ENCODE measurements around the gene DPP3. TPM values are rescaled to one million over a fixed set of nuclear protein-coding genes. Genes with fewer than 3 reads are reported as not detected.

The DPP3 gene
- total and polyA plus RNA-seq, 2 donors (not counting 1 experiment from before 2014, with no cell fraction given): 21.5 to 40.6 TPM

DNA sequence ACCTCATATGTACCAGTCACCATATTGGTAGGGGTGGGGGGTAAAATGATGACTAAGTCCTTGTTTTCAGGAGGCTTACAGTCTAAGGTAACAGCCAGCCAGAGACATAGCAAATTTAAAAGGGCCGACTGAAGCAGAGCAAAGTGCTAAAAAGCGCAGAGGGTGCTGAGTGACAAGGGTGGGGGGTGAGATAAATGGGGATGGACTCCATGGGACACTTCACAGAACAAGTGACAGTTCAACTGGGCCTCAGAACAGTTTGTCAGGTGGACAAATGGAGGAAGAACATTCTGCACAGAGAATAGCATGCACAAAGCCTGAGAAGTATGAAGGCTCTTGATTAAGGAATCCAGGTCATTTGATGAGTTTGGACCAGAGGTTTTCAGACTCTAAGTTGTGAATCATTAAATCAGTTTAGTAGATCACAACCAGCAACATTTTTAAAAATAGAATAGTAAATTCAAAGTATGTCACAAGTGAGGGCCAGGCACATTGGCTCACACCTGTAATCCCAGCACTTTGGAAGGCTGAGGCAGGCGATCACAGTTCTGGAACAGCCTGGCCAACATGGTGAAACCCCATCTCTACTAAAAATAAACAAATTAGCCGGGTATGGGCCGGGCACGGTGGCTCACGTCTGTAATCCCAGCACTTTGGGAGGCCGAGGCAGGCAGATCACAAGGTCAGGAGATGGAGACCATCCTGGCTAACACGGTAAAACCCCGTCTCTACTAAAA lies 44.2 kb downstream of the DPP3 start:
- Histone ChIP-seq H3K79me2 (ENCODE audit: control insufficient read depth, insufficient read depth, low read length) (no peaks in the 10 kb centered on the region), H3K4me3 (ENCODE audit: control extremely low read depth in 1 of 5, extremely low read depth in 1 of 5, insufficient read depth in 1 of 5, low read depth in 2 of 5, low read length in 4 of 5) (no peak overlapping the region), H3K36me3 (replicated peaks in 1 of 2; ENCODE audit: control extremely low read depth in 1 of 2, control insufficient read depth in 1 of 2, extremely low read depth in 1 of 2, insufficient read depth in 2 of 2, low read length in 1 of 2) (peaks cover 0 to 34% of the 10 kb centered on the region in 2 experiments), H2AFZ (ENCODE audit: insufficient read depth, low read depth, low read length, poor library complexity, severe bottlenecking) (no peak overlapping the region), H4K20me1 (ENCODE audit: control insufficient read depth, insufficient read depth, low read length, poor library complexity, severe bottlenecking) (no peaks in the 10 kb centered on the region), H3K27me3 (replicated peaks in 1 of 4; ENCODE audit: control extremely low read depth in 1 of 4, control insufficient read depth in 3 of 4, insufficient read depth in 4 of 4, low read length in 3 of 4) (no peaks in the 10 kb centered on the region), H3K9me3 (ENCODE audit: control extremely low read depth in 1 of 3, control insufficient read depth in 2 of 3, insufficient read depth in 1 of 3, low read length in 2 of 3) (no peaks in the 10 kb centered on the region), H3K27ac (ENCODE audit: low read length in 2 of 2) (no peak overlapping the region), H3K4me2 (replicated peaks; ENCODE audit: low read depth, low read length, poor library complexity, severe bottlenecking) (no peak overlapping the region), H3K9ac (ENCODE audit: low read length) (no peak overlapping the region), H3K4me1 (ENCODE audit: control insufficient read depth in 2 of 2, insufficient read depth in 2 of 2, low read length in 2 of 2) (no peaks in the 10 kb centered on the region)
- ChIA-PET POLR2A (no interaction called here), CTCF (no interaction called here)
- WGBS (ENCODE audit: insufficient coverage): 100% methylated on average over 3 of the region's 10 CpGs
- Mint-ChIP-seq H3K27ac (no peak overlapping the region), H3K9me3 (ENCODE audit: insufficient read depth) (no peaks in the 10 kb centered on the region), H3K4me3 (no peak overlapping the region), H3K4me1 (no peaks in the 10 kb centered on the region), H3K27me3 (no peaks in the 10 kb centered on the region)
- DNase-seq: no peak
- TF ChIP-seq, protein P1, sequence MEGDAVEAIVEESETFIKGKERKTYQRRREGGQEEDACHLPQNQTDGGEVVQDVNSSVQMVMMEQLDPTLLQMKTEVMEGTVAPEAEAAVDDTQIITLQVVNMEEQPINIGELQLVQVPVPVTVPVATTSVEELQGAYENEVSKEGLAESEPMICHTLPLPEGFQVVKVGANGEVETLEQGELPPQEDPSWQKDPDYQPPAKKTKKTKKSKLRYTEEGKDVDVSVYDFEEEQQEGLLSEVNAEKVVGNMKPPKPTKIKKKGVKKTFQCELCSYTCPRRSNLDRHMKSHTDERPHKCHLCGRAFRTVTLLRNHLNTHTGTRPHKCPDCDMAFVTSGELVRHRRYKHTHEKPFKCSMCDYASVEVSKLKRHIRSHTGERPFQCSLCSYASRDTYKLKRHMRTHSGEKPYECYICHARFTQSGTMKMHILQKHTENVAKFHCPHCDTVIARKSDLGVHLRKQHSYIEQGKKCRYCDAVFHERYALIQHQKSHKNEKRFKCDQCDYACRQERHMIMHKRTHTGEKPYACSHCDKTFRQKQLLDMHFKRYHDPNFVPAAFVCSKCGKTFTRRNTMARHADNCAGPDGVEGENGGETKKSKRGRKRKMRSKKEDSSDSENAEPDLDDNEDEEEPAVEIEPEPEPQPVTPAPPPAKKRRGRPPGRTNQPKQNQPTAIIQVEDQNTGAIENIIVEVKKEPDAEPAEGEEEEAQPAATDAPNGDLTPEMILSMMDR (IDR thresholded peaks at IDR 0.05): no peak
- TF ChIP-seq EZH2 (IDR thresholded peaks at IDR 0.05; ENCODE audit: borderline replicate concordance, insufficient read depth, low read depth, low read length, poor library complexity, severe bottlenecking): no peak
- no peak for ATAC-seq (ENCODE audit: low read depth)
- intact Hi-C loops (cut with micrococcal nuclease): no loop called here

DNA sequence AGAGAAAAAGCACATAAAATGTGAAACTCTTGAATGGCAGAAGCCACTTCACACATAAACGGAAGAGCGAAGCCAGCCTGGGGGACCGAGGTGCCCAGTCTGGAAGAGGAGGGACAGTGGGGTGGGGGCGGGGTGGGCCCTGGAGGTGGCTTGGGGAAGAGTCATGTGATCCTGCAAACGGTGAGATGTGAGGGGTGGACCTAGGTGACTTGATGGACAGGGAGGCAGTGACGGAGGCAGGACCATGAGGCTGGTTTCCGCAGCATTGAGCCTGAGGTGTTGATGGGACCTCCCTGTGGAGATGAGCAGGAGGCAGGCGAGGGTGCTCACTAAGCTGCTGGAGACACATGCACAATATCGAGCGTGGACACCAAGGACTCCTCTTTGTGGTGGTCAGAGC lies 48.8 kb downstream of the DPP3 start:
- DNase-seq (no peak), ATAC-seq (ENCODE audit: low read depth) (no peak)
- Histone ChIP-seq H3K4me3 (ENCODE audit: control extremely low read depth in 1 of 5, extremely low read depth in 1 of 5, insufficient read depth in 1 of 5, low read depth in 2 of 5, low read length in 4 of 5) (no peak overlapping the region), H3K27me3 (replicated peaks in 1 of 4; ENCODE audit: control extremely low read depth in 1 of 4, control insufficient read depth in 3 of 4, insufficient read depth in 4 of 4, low read length in 3 of 4) (no peaks in the 10 kb centered on the region), H3K36me3 (replicated peaks in 1 of 2; ENCODE audit: control extremely low read depth in 1 of 2, control insufficient read depth in 1 of 2, extremely low read depth in 1 of 2, insufficient read depth in 2 of 2, low read length in 1 of 2) (peaks cover 0 to 19% of the 10 kb centered on the region in 2 experiments), H3K9ac (ENCODE audit: low read length) (no peak overlapping the region), H3K27ac (ENCODE audit: low read length in 2 of 2) (no peak overlapping the region), H3K9me3 (ENCODE audit: control extremely low read depth in 1 of 3, control insufficient read depth in 2 of 3, insufficient read depth in 1 of 3, low read length in 2 of 3) (no peaks in the 10 kb centered on the region), H2AFZ (ENCODE audit: insufficient read depth, low read depth, low read length, poor library complexity, severe bottlenecking) (no peak overlapping the region), H3K4me1 (ENCODE audit: control insufficient read depth in 2 of 2, insufficient read depth in 2 of 2, low read length in 2 of 2) (no peaks in the 10 kb centered on the region), H3K79me2 (ENCODE audit: control insufficient read depth, insufficient read depth, low read length) (no peaks in the 10 kb centered on the region), H3K4me2 (replicated peaks; ENCODE audit: low read depth, low read length, poor library complexity, severe bottlenecking) (no peak overlapping the region), H4K20me1 (ENCODE audit: control insufficient read depth, insufficient read depth, low read length, poor library complexity, severe bottlenecking) (no peaks in the 10 kb centered on the region)
- Mint-ChIP-seq H3K9me3 (ENCODE audit: insufficient read depth) (no peaks in the 10 kb centered on the region), H3K4me1 (no peaks in the 10 kb centered on the region), H3K27me3 (no peaks in the 10 kb centered on the region), H3K27ac (no peak overlapping the region), H3K4me3 (no peak overlapping the region)
- ChIA-PET CTCF (no interaction called here), POLR2A (no interaction called here)
- intact Hi-C loops (cut with micrococcal nuclease): no loop called here
- WGBS (ENCODE audit: insufficient coverage): 91% methylated on average over 10 of the region's 10 CpGs
- no peak for TF ChIP-seq EZH2 (IDR thresholded peaks at IDR 0.05; ENCODE audit: borderline replicate concordance, insufficient read depth, low read depth, low read length, poor library complexity, severe bottlenecking)
- TF ChIP-seq, protein P1 (IDR thresholded peaks at IDR 0.05): no peak

All from B cell (primary cell).